Measurements from ENCODE around the gene ITGB4. TPM values are rescaled to one million over a fixed set of nuclear protein-coding genes. Genes with fewer than 3 reads are reported as not detected.

ITGB4 gene
- total and polyA plus RNA-seq, 2 of the 13 experiments (the other 11 are each of a cell fraction or from before 2014, with no cell fraction given), result 6.9 to 14.5 TPM

DNA sequence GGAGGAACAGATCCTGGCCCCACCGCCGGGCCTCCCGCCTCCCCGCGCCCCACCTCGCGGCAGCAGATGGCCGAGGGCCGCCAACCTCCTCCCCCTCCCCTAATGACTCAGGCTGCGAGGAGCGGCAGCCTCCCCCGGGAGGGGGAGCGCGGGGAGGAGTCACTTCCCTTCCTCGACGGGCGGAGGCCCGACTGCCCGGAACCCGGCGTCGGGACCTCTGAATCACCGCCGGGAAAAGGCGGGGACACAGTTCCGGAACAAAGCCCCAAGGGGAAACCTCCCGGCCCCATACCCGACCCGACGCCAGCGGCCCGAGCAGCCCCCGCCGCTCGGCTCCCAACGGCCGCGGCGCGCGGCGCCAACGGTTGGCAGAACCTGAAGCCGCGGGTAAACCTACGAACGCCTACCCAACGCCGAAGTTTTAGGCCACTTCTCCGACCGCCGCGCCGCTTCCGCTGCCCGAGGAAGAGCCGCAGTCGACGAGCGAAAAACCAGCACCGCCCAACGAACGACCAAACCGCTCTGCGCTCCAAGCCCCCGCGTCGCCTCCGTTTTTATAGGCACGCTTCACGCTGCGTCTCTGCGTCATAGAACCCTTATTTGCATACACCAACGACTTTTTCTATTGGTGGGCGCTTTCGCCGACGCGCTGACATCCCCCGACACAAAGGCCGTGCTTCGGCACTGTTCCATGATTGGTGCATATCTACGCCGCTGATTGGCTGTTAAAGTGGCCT is 58.2 kb downstream of the ITGB4 start (continued):
- TF ChIP-seq ZEB1 (IDR thresholded peaks at IDR 0.05; ENCODE audit: insufficient replicate concordance, low read depth) (peak; percentile 49), EP300 (IDR thresholded peaks at IDR 0.05; ENCODE audit: low read depth in 2 of 2, low read length in 2 of 2) (peak in 1 of 2 experiments; percentile 12; a peak in 1 of 4 replicates), EP300 (CRISPR knock-in tag; IDR thresholded peaks at IDR 0.05; ENCODE audit: borderline replicate concordance) (no peak; the same call in none of the 2 replicates), HNF4A (CRISPR knock-in tag; IDR thresholded peaks at IDR 0.05) (no peak), NKX3-1 (CRISPR knock-in tag; IDR thresholded peaks at IDR 0.05) (peak; percentile 85), SP2 (CRISPR knock-in tag; IDR thresholded peaks at IDR 0.05) (peak; percentile 74), MEF2D (CRISPR knock-in tag; IDR thresholded peaks at IDR 0.05) (peak; percentile 88), GZF1 (CRISPR knock-in tag; IDR thresholded peaks at IDR 0.05) (0 out of 2 replicates have a peak, but pooled peaks have one; percentile 16), ASH2L (IDR thresholded peaks at IDR 0.05; ENCODE audit: insufficient read length, low read depth, low read length) (peak; percentile 96), ZNF792 (CRISPR knock-in tag; IDR thresholded peaks at IDR 0.05) (peak; percentile 91), ZNF780A (CRISPR knock-in tag; IDR thresholded peaks at IDR 0.05) (peak; percentile 86; the same call in 1 of the 2 replicates), JDP2 (CRISPR knock-in tag; IDR thresholded peaks at IDR 0.05; ENCODE audit: borderline replicate concordance) (no peak; the same call in 1 of the 2 replicates), MXD4 (CRISPR knock-in tag; IDR thresholded peaks at IDR 0.05) (no peak; the same call in 1 of the 2 replicates)
- TF ChIP-seq, protein P1, sequence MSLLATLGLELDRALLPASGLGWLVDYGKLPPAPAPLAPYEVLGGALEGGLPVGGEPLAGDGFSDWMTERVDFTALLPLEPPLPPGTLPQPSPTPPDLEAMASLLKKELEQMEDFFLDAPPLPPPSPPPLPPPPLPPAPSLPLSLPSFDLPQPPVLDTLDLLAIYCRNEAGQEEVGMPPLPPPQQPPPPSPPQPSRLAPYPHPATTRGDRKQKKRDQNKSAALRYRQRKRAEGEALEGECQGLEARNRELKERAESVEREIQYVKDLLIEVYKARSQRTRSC (CRISPR knock-in tag; IDR thresholded peaks at IDR 0.05; ENCODE audit: low read depth), result 0 out of 2 replicates have a peak, but pooled peaks have one; percentile 72
- TF ChIP-seq, protein P2, sequence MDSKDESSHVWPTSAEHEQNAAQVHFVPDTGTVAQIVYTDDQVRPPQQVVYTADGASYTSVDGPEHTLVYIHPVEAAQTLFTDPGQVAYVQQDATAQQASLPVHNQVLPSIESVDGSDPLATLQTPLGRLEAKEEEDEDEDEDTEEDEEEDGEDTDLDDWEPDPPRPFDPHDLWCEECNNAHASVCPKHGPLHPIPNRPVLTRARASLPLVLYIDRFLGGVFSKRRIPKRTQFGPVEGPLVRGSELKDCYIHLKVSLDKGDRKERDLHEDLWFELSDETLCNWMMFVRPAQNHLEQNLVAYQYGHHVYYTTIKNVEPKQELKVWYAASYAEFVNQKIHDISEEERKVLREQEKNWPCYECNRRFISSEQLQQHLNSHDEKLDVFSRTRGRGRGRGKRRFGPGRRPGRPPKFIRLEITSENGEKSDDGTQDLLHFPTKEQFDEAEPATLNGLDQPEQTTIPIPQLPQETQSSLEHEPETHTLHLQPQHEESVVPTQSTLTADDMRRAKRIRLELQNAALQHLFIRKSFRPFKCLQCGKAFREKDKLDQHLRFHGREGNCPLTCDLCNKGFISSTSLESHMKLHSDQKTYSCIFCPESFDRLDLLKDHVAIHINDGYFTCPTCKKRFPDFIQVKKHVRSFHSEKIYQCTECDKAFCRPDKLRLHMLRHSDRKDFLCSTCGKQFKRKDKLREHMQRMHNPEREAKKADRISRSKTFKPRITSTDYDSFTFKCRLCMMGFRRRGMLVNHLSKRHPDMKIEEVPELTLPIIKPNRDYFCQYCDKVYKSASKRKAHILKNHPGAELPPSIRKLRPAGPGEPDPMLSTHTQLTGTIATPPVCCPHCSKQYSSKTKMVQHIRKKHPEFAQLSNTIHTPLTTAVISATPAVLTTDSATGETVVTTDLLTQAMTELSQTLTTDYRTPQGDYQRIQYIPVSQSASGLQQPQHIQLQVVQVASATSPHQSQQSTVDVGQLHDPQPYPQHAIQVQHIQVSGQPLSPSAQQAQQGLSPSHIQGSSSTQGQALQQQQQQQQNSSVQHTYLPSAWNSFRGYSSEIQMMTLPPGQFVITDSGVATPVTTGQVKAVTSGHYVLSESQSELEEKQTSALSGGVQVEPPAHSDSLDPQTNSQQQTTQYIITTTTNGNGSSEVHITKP (CRISPR knock-in tag; IDR thresholded peaks at IDR 0.05; ENCODE audit: low read depth), result 0 out of 2 replicates have a peak, but pooled peaks have one; percentile 34
- TF ChIP-seq, protein P3, sequence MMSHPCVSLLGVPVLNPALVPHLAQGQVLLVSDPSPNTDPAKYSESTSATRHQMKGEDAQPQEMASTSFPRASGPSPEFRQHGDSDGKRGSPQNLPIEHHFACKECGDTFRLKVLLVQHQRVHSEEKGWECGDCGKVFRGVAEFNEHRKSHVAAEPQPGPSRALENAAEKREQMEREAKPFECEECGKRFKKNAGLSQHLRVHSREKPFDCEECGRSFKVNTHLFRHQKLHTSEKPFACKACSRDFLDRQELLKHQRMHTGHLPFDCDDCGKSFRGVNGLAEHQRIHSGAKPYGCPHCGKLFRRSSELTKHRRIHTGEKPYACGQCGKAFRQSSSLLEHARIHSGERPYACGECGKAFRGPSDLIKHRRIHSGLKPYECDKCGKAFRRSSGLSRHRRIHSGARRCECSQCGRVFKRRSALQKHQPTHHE (CRISPR knock-in tag; IDR thresholded peaks at IDR 0.05; ENCODE audit: borderline replicate concordance), result peak; percentile 98
- TF ChIP-seq, protein P4, sequence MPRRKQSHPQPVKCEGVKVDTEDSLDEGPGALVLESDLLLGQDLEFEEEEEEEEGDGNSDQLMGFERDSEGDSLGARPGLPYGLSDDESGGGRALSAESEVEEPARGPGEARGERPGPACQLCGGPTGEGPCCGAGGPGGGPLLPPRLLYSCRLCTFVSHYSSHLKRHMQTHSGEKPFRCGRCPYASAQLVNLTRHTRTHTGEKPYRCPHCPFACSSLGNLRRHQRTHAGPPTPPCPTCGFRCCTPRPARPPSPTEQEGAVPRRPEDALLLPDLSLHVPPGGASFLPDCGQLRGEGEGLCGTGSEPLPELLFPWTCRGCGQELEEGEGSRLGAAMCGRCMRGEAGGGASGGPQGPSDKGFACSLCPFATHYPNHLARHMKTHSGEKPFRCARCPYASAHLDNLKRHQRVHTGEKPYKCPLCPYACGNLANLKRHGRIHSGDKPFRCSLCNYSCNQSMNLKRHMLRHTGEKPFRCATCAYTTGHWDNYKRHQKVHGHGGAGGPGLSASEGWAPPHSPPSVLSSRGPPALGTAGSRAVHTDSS (CRISPR knock-in tag; conservative IDR thresholded peaks at IDR 0.05), result no peak
- TF ChIP-seq, protein P5, sequence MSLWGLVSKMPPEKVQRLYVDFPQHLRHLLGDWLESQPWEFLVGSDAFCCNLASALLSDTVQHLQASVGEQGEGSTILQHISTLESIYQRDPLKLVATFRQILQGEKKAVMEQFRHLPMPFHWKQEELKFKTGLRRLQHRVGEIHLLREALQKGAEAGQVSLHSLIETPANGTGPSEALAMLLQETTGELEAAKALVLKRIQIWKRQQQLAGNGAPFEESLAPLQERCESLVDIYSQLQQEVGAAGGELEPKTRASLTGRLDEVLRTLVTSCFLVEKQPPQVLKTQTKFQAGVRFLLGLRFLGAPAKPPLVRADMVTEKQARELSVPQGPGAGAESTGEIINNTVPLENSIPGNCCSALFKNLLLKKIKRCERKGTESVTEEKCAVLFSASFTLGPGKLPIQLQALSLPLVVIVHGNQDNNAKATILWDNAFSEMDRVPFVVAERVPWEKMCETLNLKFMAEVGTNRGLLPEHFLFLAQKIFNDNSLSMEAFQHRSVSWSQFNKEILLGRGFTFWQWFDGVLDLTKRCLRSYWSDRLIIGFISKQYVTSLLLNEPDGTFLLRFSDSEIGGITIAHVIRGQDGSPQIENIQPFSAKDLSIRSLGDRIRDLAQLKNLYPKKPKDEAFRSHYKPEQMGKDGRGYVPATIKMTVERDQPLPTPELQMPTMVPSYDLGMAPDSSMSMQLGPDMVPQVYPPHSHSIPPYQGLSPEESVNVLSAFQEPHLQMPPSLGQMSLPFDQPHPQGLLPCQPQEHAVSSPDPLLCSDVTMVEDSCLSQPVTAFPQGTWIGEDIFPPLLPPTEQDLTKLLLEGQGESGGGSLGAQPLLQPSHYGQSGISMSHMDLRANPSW (CRISPR knock-in tag; IDR thresholded peaks at IDR 0.05; ENCODE audit: borderline replicate concordance), result no peak
